Measurements from ENCODE around the gene SLC40A1. TPM values are rescaled to one million over a fixed set of nuclear protein-coding genes. Genes with fewer than 3 reads are reported as not detected.

Gene SLC40A1
- total and polyA plus RNA-seq, 7 donors = 8.4 to 65.7 (median 27.8) TPM

GRCh38 chr2:189566046-189566445 is 14.5 kb downstream of the SLC40A1 start:
- TF ChIP-seq, protein P1, sequence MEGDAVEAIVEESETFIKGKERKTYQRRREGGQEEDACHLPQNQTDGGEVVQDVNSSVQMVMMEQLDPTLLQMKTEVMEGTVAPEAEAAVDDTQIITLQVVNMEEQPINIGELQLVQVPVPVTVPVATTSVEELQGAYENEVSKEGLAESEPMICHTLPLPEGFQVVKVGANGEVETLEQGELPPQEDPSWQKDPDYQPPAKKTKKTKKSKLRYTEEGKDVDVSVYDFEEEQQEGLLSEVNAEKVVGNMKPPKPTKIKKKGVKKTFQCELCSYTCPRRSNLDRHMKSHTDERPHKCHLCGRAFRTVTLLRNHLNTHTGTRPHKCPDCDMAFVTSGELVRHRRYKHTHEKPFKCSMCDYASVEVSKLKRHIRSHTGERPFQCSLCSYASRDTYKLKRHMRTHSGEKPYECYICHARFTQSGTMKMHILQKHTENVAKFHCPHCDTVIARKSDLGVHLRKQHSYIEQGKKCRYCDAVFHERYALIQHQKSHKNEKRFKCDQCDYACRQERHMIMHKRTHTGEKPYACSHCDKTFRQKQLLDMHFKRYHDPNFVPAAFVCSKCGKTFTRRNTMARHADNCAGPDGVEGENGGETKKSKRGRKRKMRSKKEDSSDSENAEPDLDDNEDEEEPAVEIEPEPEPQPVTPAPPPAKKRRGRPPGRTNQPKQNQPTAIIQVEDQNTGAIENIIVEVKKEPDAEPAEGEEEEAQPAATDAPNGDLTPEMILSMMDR (IDR thresholded peaks at IDR 0.05) = no peak
- Histone ChIP-seq H3K9me3 (no peaks in the 10 kb centered on the region), H3K4me3 (no peak overlapping the region), H3K27me3 (ENCODE audit: insufficient read depth in 3 of 3, low read length in 2 of 3) (no peaks in the 10 kb centered on the region), H3K27ac (peak overlapping the region; percentile 2), H3K4me1 (peaks cover 22% of the 10 kb centered on the region), H3K36me3 (ENCODE audit: insufficient read depth in 1 of 2, low read depth in 1 of 2) (peaks cover 5 to 98% of the 10 kb centered on the region in 2 donors)
- no peak for ATAC-seq
- 47 to 58% (median 54%) methylated on average over 3 of the region's 3 CpGs for WGBS, 3 donors
- intact Hi-C loops (cut with DNase I) = no loop called here
- no peak for DNase-seq

- H3K27ac ChIP-seq = no peak overlapping the region
- peak overlapping the region; percentile 14 for H3K4me3 ChIP-seq
- no peaks in the 10 kb centered on the region for H3K9me3 ChIP-seq
- peaks cover 5 to 89% of the 10 kb centered on the region in 2 donors for H3K36me3 ChIP-seq (ENCODE audit: insufficient read depth in 1 of 2, low read depth in 1 of 2)
- intact Hi-C loops (cut with DNase I) = no loop called here
- DNase-seq (no peak), ATAC-seq (peak in 1 of 4 donors; percentile 22)
- H3K4me1 ChIP-seq = peaks cover 29% of the 10 kb centered on the region
- H3K27me3 ChIP-seq (ENCODE audit: insufficient read depth in 3 of 3, low read length in 2 of 3) = no peaks in the 10 kb centered on the region
- 43 to 55% (median 44%) methylated on average over 6 of the region's 6 CpGs for WGBS, 3 donors
- TF ChIP-seq, protein P1 (IDR thresholded peaks at IDR 0.05) = no peak
Observed at GRCh38 chr2:189561371-189562038, 19.1 kb downstream of the SLC40A1 start.

GRCh38 chr2:189560273-189560586 is 20.4 kb downstream of the SLC40A1 start:
- ATAC-seq (no peak), DNase-seq (no peak)
- TF ChIP-seq, protein P1 (IDR thresholded peaks at IDR 0.05) = no peak
- H3K9me3 ChIP-seq = no peaks in the 10 kb centered on the region
- H3K4me1 ChIP-seq = peaks cover 29% of the 10 kb centered on the region
- peaks cover 5 to 77% of the 10 kb centered on the region in 2 donors for H3K36me3 ChIP-seq (ENCODE audit: insufficient read depth in 1 of 2, low read depth in 1 of 2)
- no peaks in the 10 kb centered on the region for H3K27me3 ChIP-seq (ENCODE audit: insufficient read depth in 3 of 3, low read length in 2 of 3)
- intact Hi-C loops (cut with DNase I) = no loop called here
- H3K4me3 ChIP-seq = no peak overlapping the region
- no peak overlapping the region for H3K27ac ChIP-seq

DNA sequence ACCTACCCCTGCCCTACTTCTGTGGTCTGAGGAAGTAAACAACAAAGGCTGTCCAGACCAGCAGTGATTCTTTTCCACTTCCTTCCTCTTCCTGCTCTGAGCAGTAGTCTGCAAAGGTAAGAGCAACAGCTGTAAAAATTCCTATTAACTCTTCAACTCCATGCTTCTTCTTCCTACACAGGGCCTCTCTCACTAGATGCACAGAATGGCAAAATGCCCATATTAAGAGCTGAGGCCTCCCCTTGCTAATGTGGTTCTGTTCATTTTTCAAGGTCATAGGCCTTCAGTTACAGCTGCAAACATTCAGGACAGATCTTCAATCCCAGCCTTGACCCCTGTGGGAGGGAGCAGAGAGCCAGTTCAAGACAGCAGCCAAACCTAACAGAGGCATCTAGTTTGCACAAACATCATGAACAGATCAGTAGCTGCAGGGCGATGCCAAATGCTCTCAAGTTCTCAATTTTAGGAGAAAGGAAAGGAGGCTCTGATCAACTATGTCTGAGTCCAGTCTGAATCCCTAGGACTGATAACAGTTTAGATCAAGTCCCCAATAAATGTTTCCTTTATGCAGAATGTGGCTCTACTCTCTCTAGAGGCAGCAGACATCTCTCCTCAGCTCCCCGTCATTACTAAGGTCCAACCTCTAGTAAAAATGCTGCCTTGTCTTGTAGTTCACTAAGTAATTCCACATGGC is 20.9 kb downstream of the SLC40A1 start:
- H3K36me3 ChIP-seq (ENCODE audit: insufficient read depth in 1 of 2, low read depth in 1 of 2) = peaks cover 5 to 72% of the 10 kb centered on the region in 2 donors
- DNase-seq (no peak), ATAC-seq (peak in 1 of 4 donors; percentile 35)
- intact Hi-C loops (cut with DNase I) = loop anchor here in 1 of 2 donors (2.0 kb wide), 1 partner anchor 15 kb away; no protein-coding TSS in a partner anchor
- H3K4me1 ChIP-seq = peaks cover 29% of the 10 kb centered on the region
- H3K9me3 ChIP-seq = no peaks in the 10 kb centered on the region
- H3K27ac ChIP-seq = no peak overlapping the region
- 58 to 66% (median 61%) methylated on average over 2 of the region's 2 CpGs for WGBS, 3 donors
- H3K4me3 ChIP-seq = no peak overlapping the region
- H3K27me3 ChIP-seq (ENCODE audit: insufficient read depth in 3 of 3, low read length in 2 of 3) = no peaks in the 10 kb centered on the region
- TF ChIP-seq, protein P1 (IDR thresholded peaks at IDR 0.05) = no peak
